HEK293 (cell line): Measurements from ENCODE around the gene LRRC8D.

Source experiments
- AEBP2 ChIP-seq: fragments of 450-650 bp; formaldehyde crosslinking; IDR thresholded peaks from 2 replicates; pipeline ENCODE4 v1.5.1; 2016; ENCODE audit warnings: missing biosample characterization, missing genetic modification characterization, borderline replicate concordance
- BCL11A ChIP-seq: fragments of 450-650 bp; formaldehyde crosslinking; IDR thresholded peaks from 2 replicates; pipeline ENCODE4 v1.5.1; 2016; ENCODE audit warnings: low read depth, missing biosample characterization, missing genetic modification characterization
- CTCF ChIP-seq: fragments of 450-650 bp; formaldehyde crosslinking; IDR thresholded peaks from 2 replicates; pipeline ENCODE4 v1.5.1; 2016; ENCODE audit warnings: missing biosample characterization, missing genetic modification characterization
- HIC1 ChIP-seq: fragments of 450-650 bp; formaldehyde crosslinking; IDR thresholded peaks from 2 replicates; pipeline ENCODE4 v1.5.1; 2016; ENCODE audit warnings: missing biosample characterization, missing genetic modification characterization
- HOXC10 ChIP-seq: sonication (generic); formaldehyde crosslinking; IDR thresholded peaks from 2 replicates; pipeline ENCODE4 v1.8.1; 2023; ENCODE audit warnings: mild to moderate bottlenecking, missing genetic modification reagents
- KLF8 ChIP-seq: fragments of 450-650 bp; formaldehyde crosslinking; IDR thresholded peaks from 2 replicates; pipeline ENCODE4 v1.5.1; 2016; ENCODE audit warnings: missing biosample characterization, missing genetic modification characterization
- SP2 ChIP-seq: fragments of 450-650 bp; formaldehyde crosslinking; IDR thresholded peaks from 2 replicates; pipeline ENCODE4 v1.5.1; 2016; ENCODE audit warnings: missing biosample characterization, missing genetic modification characterization
- ZNF10 ChIP-seq: fragments of 450-650 bp; formaldehyde crosslinking; IDR thresholded peaks from 2 replicates; pipeline ENCODE4 v1.5.1; 2017; ENCODE audit warnings: missing biosample characterization, missing genetic modification characterization
- ZNF114 ChIP-seq: fragments of 450-650 bp; formaldehyde crosslinking; IDR thresholded peaks from 2 replicates; pipeline ENCODE4 v1.5.0; 2017; ENCODE audit warnings: missing biosample characterization, missing genetic modification characterization
- ZNF175 ChIP-seq: fragments of 450-650 bp; formaldehyde crosslinking; IDR thresholded peaks from 2 replicates; pipeline ENCODE4 v1.5.1; 2016; ENCODE audit warnings: missing biosample characterization, missing genetic modification characterization
- ZNF18 ChIP-seq: fragments of 450-650 bp; formaldehyde crosslinking; IDR thresholded peaks from 2 replicates; pipeline ENCODE4 v1.5.1; 2016; ENCODE audit warnings: missing biosample characterization, missing genetic modification characterization
- ZNF248 ChIP-seq: fragments of 450-650 bp; formaldehyde crosslinking; IDR thresholded peaks from 2 replicates; pipeline ENCODE4 v1.5.1; 2017; ENCODE audit warnings: missing biosample characterization, missing genetic modification characterization
- ZNF292 ChIP-seq: fragments of 450-650 bp; formaldehyde crosslinking; IDR thresholded peaks from 2 replicates; pipeline ENCODE4 v1.5.1; 2016; ENCODE audit warnings: low read depth, missing biosample characterization, missing genetic modification characterization, borderline replicate concordance
- ZNF341 ChIP-seq: fragments of 450-650 bp; formaldehyde crosslinking; IDR thresholded peaks from 2 replicates; pipeline ENCODE4; 2016; ENCODE audit warnings: low read depth, missing biosample characterization, missing genetic modification characterization
- ZNF362 ChIP-seq: fragments of 450-650 bp; formaldehyde crosslinking; IDR thresholded peaks from 2 replicates; pipeline ENCODE4 v1.5.1; 2016; ENCODE audit warnings: missing biosample characterization, missing genetic modification characterization
- ZNF433 ChIP-seq: fragments of 450-650 bp; formaldehyde crosslinking; IDR thresholded peaks from 2 replicates; pipeline ENCODE4 v1.5.1; 2016; ENCODE audit warnings: missing biosample characterization, missing genetic modification characterization, low read depth
- ZNF473 ChIP-seq: fragments of 450-650 bp; formaldehyde crosslinking; IDR thresholded peaks from 2 replicates; pipeline ENCODE4 v1.5.1; 2017; ENCODE audit warnings: missing biosample characterization, missing genetic modification characterization
- ZNF513 ChIP-seq: fragments of 450-650 bp; IDR thresholded peaks from 2 replicates; pipeline ENCODE4 v1.5.1; 2018; ENCODE audit warnings: missing biosample characterization, missing genetic modification characterization
- ZNF571 ChIP-seq: fragments of 450-650 bp; formaldehyde crosslinking; IDR thresholded peaks from 2 replicates; pipeline ENCODE4 v1.5.0; 2017; ENCODE audit warnings: missing biosample characterization, missing genetic modification characterization
- ZNF610 ChIP-seq: fragments of 450-650 bp; formaldehyde crosslinking; IDR thresholded peaks from 2 replicates; pipeline ENCODE4 v1.5.1; 2016; ENCODE audit warnings: missing biosample characterization, missing genetic modification characterization, borderline replicate concordance
- ZNF704 ChIP-seq: fragments of 450-650 bp; formaldehyde crosslinking; IDR thresholded peaks from 2 replicates; pipeline ENCODE4 v1.5.1; 2016; ENCODE audit warnings: missing biosample characterization, missing genetic modification characterization
- ZNF76 ChIP-seq: fragments of 450-650 bp; formaldehyde crosslinking; IDR thresholded peaks from 2 replicates; pipeline ENCODE4; 2016; ENCODE audit warnings: low read depth, missing biosample characterization, missing genetic modification characterization, borderline replicate concordance
- ZNF768 ChIP-seq: fragments of 450-650 bp; formaldehyde crosslinking; IDR thresholded peaks from 2 replicates; pipeline ENCODE4 v1.5.1; 2018; ENCODE audit warnings: missing biosample characterization, mild to moderate bottlenecking, missing genetic modification characterization
- ZSCAN18 ChIP-seq: fragments of 450-650 bp; formaldehyde crosslinking; IDR thresholded peaks from 2 replicates; pipeline ENCODE4 v1.5.1; 2016; ENCODE audit warnings: missing biosample characterization, missing genetic modification characterization

LRRC8D gene

GRCh38 chr1:89843273-89844130 lies 22.7 kb downstream of the LRRC8D start (continued):
- TF ChIP-seq ZNF704 (tag by site-specific recombination) (no peak), SP2 (tag by site-specific recombination) (0 out of 2 replicates have a peak, but pooled peaks have one; percentile 9), ZNF10 (no peak), ZNF362 (tag by site-specific recombination) (no peak), ZNF114 (tag by site-specific recombination) (no peak), HOXC10 (CRISPR knock-in tag) (no peak), HIC1 (tag by site-specific recombination) (no peak), CTCF (tag by site-specific recombination) (no peak; the same call in 1 of the 2 replicates), ZNF76 (no peak), BCL11A (tag by site-specific recombination) (no peak), ZSCAN18 (tag by site-specific recombination) (no peak), ZNF175 (no peak), ZNF433 (no peak), KLF8 (tag by site-specific recombination) (no peak), ZNF248 (no peak), ZNF571 (tag by site-specific recombination) (no peak), ZNF292 (no peak), ZNF473 (tag by site-specific recombination) (no peak), ZNF341 (tag by site-specific recombination) (peak; percentile 62), AEBP2 (tag by site-specific recombination) (no peak), ZNF768 (tag by site-specific recombination) (no peak), ZNF513 (tag by site-specific recombination) (no peak), ZNF610 (tag by site-specific recombination) (no peak), ZNF18 (no peak)
